Astrocyte of the cerebellum (primary cell): ENCODE results near the gene NFATC2IP.
A peak's percentile ranks its signal among the peaks of the same experiment; 100 is the strongest.

Source experiments
- DNase-seq: peaks from one replicate; pipeline ENCODE4 v3.0.0-alpha.2; 2011; ENCODE audit warnings: low read depth
- H3K4me3 ChIP-seq: 2 replicates; pipeline ENCODE4 v1.5.1; 2011; ENCODE audit warnings: mild to moderate bottlenecking, low read depth, low read length, moderate library complexity
- in situ Hi-C: cut with HindIII; loops from 2 replicates; pipeline ENCODE4 v1.10.0; 2017; ENCODE audit warnings: low sequenced_read_pairs
- TF ChIP-seq, protein P1 (sequence below): IDR thresholded peaks from 2 replicates; pipeline ENCODE4 v1.5.1; 2012; ENCODE audit warnings: low read length, low read depth, moderate library complexity, mild to moderate bottlenecking; ENCODE audit errors: missing control alignments

The NFATC2IP gene

DNA sequence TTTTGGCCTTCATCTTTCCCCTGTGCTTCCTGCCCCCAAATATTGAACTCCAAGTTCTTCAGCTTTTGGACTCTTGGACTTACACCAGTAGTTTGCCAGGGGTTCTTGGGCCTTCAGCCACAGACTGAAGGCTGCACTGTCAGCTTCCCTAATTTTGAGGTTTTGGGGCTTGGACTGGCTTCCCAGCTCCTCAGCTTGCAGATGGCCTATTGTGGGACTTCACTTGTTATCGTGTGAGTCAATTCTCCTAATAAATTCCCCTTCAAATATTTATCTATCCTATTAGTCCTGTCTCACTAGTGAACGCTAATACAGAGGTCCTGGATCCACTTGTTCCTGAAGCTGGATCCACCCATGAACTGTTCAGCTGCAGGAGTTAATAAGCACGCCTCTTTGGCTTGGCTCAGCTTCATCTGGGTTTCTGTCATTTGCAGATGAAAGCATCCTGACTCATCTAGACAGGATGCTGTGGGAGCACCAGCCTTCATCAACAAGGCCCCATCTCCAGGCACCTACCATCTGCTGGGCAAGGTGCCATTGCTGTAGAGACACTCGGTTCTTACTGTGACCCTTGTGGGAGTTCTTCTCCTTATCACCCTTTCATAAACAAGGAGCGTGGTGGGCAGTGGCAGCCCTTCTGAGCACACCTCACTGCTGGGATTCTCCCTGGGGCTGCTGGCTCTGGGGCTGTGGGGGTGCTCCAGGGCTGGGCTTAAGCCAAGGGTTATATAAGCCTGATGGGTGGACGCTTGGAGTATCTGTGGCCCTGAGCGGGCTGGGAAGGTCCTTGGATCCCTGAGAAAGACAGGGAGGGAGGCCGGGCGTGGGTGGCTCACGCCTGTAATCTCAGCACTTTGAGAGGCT lies 57.2 kb downstream of the NFATC2IP start:
- TF ChIP-seq, protein P1, sequence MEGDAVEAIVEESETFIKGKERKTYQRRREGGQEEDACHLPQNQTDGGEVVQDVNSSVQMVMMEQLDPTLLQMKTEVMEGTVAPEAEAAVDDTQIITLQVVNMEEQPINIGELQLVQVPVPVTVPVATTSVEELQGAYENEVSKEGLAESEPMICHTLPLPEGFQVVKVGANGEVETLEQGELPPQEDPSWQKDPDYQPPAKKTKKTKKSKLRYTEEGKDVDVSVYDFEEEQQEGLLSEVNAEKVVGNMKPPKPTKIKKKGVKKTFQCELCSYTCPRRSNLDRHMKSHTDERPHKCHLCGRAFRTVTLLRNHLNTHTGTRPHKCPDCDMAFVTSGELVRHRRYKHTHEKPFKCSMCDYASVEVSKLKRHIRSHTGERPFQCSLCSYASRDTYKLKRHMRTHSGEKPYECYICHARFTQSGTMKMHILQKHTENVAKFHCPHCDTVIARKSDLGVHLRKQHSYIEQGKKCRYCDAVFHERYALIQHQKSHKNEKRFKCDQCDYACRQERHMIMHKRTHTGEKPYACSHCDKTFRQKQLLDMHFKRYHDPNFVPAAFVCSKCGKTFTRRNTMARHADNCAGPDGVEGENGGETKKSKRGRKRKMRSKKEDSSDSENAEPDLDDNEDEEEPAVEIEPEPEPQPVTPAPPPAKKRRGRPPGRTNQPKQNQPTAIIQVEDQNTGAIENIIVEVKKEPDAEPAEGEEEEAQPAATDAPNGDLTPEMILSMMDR, result no peak
- peak; percentile 19 for DNase-seq
- H3K4me3 ChIP-seq, result no peak overlapping the region
- in situ Hi-C loops, result no loop called here

DNA sequence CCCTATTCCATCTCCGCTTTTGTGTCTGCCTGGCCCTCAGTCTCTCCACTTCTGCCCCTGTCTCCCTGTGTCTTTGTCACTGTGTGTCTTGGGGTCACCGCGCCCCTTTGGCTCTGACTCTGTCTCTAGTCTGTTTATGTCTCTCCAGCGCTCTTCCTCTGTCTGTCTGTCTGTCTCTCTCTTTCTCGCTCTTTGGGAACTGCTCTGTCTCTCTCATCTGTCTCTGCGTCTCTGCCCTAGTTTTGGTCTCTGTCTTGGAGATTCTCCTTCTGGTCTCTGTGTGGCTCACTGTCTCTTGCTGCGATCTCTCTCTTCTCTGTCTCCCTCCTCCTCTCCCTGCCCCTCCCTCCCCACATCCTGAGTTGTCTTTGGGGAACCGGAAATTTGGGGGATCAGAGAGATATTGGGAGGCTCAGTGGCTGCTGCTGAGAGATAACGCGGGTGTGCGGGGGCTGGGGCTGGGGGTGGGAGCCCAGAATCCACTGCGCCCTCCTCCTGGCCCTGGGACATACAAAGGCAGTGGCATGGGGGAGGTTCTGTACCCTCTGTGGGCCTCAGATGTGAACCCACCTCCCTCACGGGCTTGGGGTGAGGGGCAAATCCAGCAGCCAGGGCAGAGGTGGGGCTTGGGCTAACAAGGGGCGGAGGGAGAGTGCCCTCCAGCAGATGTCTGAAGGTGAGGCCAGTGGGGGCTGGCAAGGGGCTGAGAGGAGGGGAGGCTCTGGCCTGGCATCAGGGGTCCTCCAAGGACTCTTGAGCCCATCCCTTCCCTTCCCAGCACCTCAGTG lies 58.5 kb downstream of the NFATC2IP start:
- DNase-seq, result no peak
- TF ChIP-seq, protein P1, result no peak
- no peak overlapping the region for H3K4me3 ChIP-seq
- in situ Hi-C loops, result no loop called here

DNA sequence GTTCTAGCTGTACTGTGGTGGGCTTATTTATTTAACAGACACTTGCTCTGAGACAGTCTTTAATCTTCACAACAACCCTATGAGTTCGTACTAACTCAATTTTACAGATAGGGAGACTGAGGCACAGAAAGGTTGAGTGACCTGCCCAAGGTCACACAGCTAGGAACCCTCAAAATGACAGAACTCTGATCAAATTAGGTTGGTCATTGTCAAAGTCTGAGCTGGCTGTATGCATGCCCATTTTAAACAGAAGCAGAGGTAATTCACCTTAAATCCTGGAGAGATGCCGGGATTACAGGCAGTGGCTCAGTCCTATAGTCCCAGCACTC lies 59.1 kb downstream of the NFATC2IP start:
- TF ChIP-seq, protein P1, result no peak
- in situ Hi-C loops, result no loop called here
- no peak overlapping the region for H3K4me3 ChIP-seq
- no peak for DNase-seq

DNA sequence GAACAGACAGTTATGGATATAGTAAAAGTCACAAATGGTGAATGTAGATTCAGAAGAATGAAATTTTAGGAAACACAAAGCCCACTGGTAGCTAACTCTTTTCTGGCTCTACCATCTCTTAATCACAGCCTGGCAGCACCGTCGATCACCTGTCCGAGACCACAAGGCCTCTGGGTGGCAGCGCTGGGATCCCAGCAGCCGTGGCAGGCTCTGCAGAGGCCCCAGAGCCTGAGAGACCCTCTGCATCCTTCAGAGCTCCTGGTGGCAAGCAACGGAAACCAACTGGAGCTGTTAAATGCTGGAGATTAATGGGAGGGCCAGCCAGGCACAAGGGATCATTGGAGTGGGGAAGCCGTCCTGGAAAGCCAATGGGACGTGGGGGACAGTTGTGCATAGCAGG lies 60.4 kb downstream of the NFATC2IP start:
- TF ChIP-seq, protein P1, result no peak
- in situ Hi-C loops, result no loop called here
- no peak for DNase-seq

DNA sequence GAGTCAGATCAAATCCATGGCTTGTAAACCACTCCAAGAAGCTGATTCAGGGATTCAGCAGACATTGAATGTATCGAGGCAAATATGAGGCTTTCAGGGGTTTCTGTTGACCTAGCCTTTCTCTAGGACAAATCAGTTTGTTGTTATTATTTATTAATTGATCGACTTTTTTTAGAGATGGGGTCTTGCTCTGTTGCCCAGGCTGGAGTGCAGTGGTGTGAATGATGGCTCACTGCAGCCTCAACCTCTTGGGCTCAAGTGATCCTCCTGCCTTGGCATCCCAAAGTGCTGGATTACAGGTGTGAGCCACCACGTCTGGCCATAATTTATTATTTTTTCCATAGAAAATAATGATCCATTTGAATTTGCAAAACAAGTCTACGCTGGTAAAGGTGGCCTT lies 61.1 kb downstream of the NFATC2IP start:
- TF ChIP-seq, protein P1, result no peak
- no peak overlapping the region for H3K4me3 ChIP-seq
- in situ Hi-C loops, result no loop called here
- DNase-seq, result no peak

More for the DNA sequence above, 60.4 kb downstream of the NFATC2IP start:
- H3K4me3 ChIP-seq, result no peak overlapping the region

DNA sequence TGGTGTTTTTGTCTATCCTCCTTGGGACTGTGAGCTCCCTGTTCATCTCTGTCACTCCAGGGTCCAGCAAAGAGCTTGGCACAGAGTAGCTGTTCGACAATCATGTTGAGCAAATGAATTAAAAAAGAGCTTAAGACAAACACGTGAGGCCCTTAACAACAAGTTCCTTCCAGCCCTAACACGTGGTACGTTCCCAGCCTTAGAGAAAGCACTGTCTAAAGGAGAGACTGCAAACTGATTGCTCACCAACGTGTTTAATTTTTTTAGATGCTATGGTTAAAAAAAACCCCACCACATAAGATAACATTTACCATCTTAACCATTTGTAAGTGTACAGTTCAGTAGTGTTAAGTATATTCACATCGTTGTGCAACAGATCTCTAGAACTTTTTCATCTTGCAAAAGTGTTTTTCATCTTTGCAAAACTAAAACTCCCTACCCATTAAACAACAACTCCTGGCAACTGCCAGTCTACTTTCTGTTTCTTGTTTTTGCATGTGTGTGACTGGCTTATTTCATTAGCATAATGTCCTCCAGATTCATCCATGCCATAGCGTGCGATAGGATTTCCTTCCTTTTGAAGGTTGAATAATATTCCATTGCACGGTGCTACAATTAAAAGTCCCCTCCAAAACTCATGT lies 62.3 kb downstream of the NFATC2IP start:
- in situ Hi-C loops, result no loop called here
- TF ChIP-seq, protein P1, result no peak
- H3K4me3 ChIP-seq, result no peak overlapping the region
- no peak for DNase-seq
